GM19463 (cell line): ENCODE data around the gene KLF6.

Source experiments
- ATAC-seq: cut with Tn5 transposase; IDR thresholded peaks from one replicate; pipeline ENCODE4 v1.9.1; 2021; ENCODE audit warnings: mild to moderate bottlenecking, moderate library complexity; ENCODE audit not compliant: unreplicated experiment

The KLF6 gene

GRCh38 chr10:3757638-3758490 lies 27.1 kb downstream of the KLF6 start:
- ATAC-seq, result peak; percentile 79

GRCh38 chr10:3757250-3757637 lies 27.8 kb downstream of the KLF6 start:
- ATAC-seq, result no peak

GRCh38 chr10:3756360-3756740 lies 28.7 kb downstream of the KLF6 start:
- ATAC-seq, result no peak

GRCh38 chr10:3755440-3756359 lies 29.3 kb downstream of the KLF6 start:
- no peak for ATAC-seq

- no peak for ATAC-seq
Measured at GRCh38 chr10:3754727-3755439, 30.1 kb downstream of the KLF6 start.

- ATAC-seq, result no peak
Measured at GRCh38 chr10:3750854-3751253, 34.2 kb downstream of the KLF6 start.

- ATAC-seq, result peak; percentile 50
Measured at GRCh38 chr10:3750006-3750816, 34.8 kb downstream of the KLF6 start.

GRCh38 chr10:3749600-3749999 lies 35.4 kb downstream of the KLF6 start:
- peak; percentile 57 for ATAC-seq

- no peak for ATAC-seq
Measured at GRCh38 chr10:3749011-3749410, 36.0 kb downstream of the KLF6 start.

GRCh38 chr10:3748484-3748883 lies 36.5 kb downstream of the KLF6 start:
- ATAC-seq, result no peak

- ATAC-seq, result no peak
Measured at GRCh38 chr10:3747984-3748383, 37.0 kb downstream of the KLF6 start.

- no peak for ATAC-seq
Measured at GRCh38 chr10:3747248-3747960, 37.6 kb downstream of the KLF6 start.

GRCh38 chr10:3746634-3747033 lies 38.4 kb downstream of the KLF6 start:
- ATAC-seq, result no peak

GRCh38 chr10:3745521-3745920 lies 39.5 kb downstream of the KLF6 start:
- ATAC-seq, result no peak

- no peak for ATAC-seq
Measured at GRCh38 chr10:3741688-3742461, 43.1 kb downstream of the KLF6 start.

GRCh38 chr10:3740157-3740871 lies 44.7 kb downstream of the KLF6 start:
- peak; percentile 49 for ATAC-seq

- ATAC-seq, result no peak
Measured at GRCh38 chr10:3738855-3739350, 46.1 kb downstream of the KLF6 start.

- ATAC-seq, result no peak
Measured at GRCh38 chr10:3737864-3738263, 47.1 kb downstream of the KLF6 start.
